Panc1 (cell line): Measurements from ENCODE around the gene EBNA1BP2.

ENCODE experiments used
- POLR2AphosphoS5 ChIP-seq: IDR thresholded peaks from 2 replicates; pipeline ENCODE4 v1.6.1; 2012; ENCODE audit warnings: mild to moderate bottlenecking, low read depth, low read length, moderate library complexity
- TF ChIP-seq, protein P1 (sequence below): fragments of 450-650 bp; IDR thresholded peaks from 2 replicates; pipeline ENCODE4 v1.5.1; 2017; ENCODE audit warnings: mild to moderate bottlenecking

DNA sequence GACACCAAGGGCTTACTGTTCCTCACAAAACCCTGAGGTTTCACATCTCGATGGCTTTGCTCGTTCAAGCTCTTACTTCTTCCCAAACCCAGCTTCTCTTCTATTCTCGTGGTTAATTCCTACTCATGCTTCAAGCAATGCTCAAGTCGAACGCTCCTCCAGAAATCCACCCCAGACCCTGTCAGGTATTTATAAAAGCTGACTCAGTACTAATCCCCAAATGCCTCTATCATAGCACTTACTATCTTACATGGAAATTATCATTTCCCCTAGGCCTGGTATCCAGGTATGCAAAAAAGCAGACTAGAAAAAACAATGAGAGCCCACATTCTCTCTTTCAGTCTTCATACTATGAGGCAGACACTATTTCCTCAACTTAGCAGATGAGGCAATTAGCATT lies 6.3 kb downstream of the EBNA1BP2 start:
- TF ChIP-seq, protein P1, sequence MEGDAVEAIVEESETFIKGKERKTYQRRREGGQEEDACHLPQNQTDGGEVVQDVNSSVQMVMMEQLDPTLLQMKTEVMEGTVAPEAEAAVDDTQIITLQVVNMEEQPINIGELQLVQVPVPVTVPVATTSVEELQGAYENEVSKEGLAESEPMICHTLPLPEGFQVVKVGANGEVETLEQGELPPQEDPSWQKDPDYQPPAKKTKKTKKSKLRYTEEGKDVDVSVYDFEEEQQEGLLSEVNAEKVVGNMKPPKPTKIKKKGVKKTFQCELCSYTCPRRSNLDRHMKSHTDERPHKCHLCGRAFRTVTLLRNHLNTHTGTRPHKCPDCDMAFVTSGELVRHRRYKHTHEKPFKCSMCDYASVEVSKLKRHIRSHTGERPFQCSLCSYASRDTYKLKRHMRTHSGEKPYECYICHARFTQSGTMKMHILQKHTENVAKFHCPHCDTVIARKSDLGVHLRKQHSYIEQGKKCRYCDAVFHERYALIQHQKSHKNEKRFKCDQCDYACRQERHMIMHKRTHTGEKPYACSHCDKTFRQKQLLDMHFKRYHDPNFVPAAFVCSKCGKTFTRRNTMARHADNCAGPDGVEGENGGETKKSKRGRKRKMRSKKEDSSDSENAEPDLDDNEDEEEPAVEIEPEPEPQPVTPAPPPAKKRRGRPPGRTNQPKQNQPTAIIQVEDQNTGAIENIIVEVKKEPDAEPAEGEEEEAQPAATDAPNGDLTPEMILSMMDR = no peak
- TF ChIP-seq POLR2AphosphoS5 = no peak
